IPS-18a (cell line): ENCODE results near the gene KRTAP5-7.

Source experiments
- H3K27ac ChIP-seq: one replicate; pipeline ENCODE4 v1.5.1; 2013; ENCODE audit warnings: low read length
- H3K27me3 ChIP-seq: one replicate; pipeline ENCODE4 v1.6.1; 2013; ENCODE audit warnings: mild to moderate bottlenecking, low read length; ENCODE audit not compliant: control insufficient read depth, insufficient read depth
- H3K36me3 ChIP-seq: one replicate; pipeline ENCODE4 v1.6.1; 2013; ENCODE audit warnings: low read depth, low read length; ENCODE audit not compliant: control insufficient read depth
- H3K4me1 ChIP-seq: one replicate; pipeline ENCODE4 v1.6.1; 2013; ENCODE audit warnings: low read depth, low read length; ENCODE audit not compliant: control insufficient read depth
- H3K4me3 ChIP-seq: one replicate; pipeline ENCODE4 v1.5.1; 2013; ENCODE audit warnings: low read length
- H3K9ac ChIP-seq: one replicate; pipeline ENCODE4 v1.6.1; 2013; ENCODE audit warnings: mild to moderate bottlenecking, low read length, moderate library complexity
- H3K9me3 ChIP-seq: one replicate; pipeline ENCODE4 v1.6.1; 2013; ENCODE audit warnings: low read depth, low read length; ENCODE audit not compliant: control insufficient read depth

KRTAP5-7 gene

DNA sequence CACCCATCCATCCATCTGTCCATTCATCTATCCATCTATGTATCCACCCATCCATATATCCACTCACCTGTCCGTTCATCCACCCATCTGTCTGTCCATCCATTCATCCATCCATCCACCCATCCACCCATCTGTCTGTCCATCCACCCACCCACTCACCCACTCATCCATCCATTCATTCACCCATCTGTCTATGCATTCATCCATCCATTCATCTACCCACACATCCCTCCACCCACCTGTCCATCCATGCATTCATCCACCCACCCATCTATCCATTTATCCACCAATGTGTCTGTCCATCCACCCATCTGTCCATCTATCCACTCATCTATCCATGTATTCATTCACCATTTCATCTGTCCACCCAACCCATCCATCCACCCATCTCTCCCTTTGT, 40.7 kb upstream of the KRTAP5-7 start:
- Histone ChIP-seq H3K9ac (no peak overlapping the region), H3K27ac (no peak overlapping the region), H3K27me3 (no peaks in the 10 kb centered on the region), H3K4me3 (no peak overlapping the region), H3K4me1 (no peaks in the 10 kb centered on the region), H3K36me3 (peaks cover 16% of the 10 kb centered on the region), H3K9me3 (no peaks in the 10 kb centered on the region)

DNA sequence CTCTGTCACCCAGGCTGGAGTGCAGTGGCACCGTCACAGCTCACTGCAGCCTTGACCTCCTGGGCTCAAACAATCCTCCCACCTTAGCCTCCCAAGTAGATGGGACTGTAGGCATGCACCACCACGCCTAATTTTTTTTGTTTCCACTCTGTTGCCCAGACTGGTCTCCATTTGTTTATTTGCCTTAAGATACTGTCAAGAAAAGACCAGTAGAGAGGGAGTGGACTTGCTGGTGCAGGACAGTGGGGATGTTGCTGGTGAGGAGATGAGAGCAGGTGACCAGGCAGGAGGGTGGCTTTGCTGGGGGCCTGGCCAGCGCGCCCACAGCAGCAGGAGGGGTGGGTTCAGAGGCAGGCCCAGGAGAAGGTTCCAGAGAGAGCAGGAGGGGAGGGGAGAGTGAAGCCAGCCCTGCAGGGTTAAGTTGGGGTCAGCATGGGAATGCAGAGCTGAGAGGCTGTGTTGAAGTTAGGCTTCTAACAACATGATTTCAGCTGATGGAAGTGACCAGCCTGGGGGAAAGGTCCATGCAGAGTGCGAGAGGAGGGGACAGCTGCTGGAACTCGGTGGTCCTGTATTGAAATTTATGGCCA, 38.3 kb upstream of the KRTAP5-7 start:
- Histone ChIP-seq H3K4me3 (no peak overlapping the region), H3K9ac (no peak overlapping the region), H3K36me3 (peaks cover 7% of the 10 kb centered on the region), H3K27me3 (no peaks in the 10 kb centered on the region), H3K9me3 (no peaks in the 10 kb centered on the region), H3K27ac (no peak overlapping the region), H3K4me1 (no peaks in the 10 kb centered on the region)

DNA sequence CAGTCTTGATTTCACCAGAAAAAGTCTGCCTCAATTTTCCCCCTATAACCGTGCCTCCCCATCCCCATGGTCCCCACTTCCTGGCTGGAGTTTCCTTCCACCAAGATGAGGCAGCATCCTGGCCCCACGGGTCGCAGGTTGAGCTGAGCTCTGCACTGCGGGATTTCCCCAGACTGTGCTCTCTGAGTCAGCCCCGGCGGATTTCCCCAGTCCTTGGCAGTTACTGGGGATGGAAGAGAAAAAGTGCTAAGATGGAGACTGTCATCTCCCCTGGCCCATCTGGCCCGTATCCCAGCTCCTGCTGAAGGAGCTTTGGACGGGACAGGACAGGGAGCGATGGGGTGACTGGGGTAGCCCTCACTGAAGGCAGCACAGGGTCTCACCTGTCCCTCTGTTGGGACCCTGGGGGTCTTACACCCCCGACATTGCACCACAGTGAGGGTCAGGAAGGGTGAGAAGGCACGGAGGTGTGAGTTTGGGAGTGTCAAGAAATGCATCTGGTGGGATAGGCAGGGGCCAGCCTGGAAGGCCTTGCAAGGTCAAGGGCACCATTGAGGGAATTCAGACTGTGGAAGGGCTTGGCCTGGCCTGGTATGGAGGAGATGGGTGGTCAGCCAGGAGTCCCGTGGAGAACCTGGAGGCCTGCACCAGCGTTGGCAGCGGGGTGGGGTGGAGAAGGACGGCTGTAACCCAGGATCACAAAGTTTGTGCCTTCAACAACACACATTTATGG, 37.6 kb upstream of the KRTAP5-7 start:
- Histone ChIP-seq H3K9ac (no peak overlapping the region), H3K27ac (no peak overlapping the region), H3K36me3 (peaks cover 3% of the 10 kb centered on the region)

GRCh38 chr11:71490044-71490730, 36.9 kb upstream of the KRTAP5-7 start:
- no peaks in the 10 kb centered on the region for H3K27me3 ChIP-seq
- no peaks in the 10 kb centered on the region for H3K4me1 ChIP-seq
- H3K9me3 ChIP-seq, result no peaks in the 10 kb centered on the region
- H3K9ac ChIP-seq, result no peak overlapping the region
- H3K36me3 ChIP-seq, result no peaks in the 10 kb centered on the region
- H3K27ac ChIP-seq, result no peak overlapping the region
- H3K4me3 ChIP-seq, result no peak overlapping the region

More for the DNA sequence above, 37.6 kb upstream of the KRTAP5-7 start:
- H3K9me3 ChIP-seq, result no peaks in the 10 kb centered on the region
- H3K4me3 ChIP-seq, result no peak overlapping the region
- no peaks in the 10 kb centered on the region for H3K4me1 ChIP-seq
- no peaks in the 10 kb centered on the region for H3K27me3 ChIP-seq

- Histone ChIP-seq H3K36me3 (no peaks in the 10 kb centered on the region), H3K9me3 (no peaks in the 10 kb centered on the region), H3K4me3 (no peak overlapping the region), H3K27ac (no peak overlapping the region), H3K9ac (no peak overlapping the region), H3K4me1 (no peaks in the 10 kb centered on the region), H3K27me3 (no peaks in the 10 kb centered on the region)
Measured at GRCh38 chr11:71490731-71491390, 36.2 kb upstream of the KRTAP5-7 start.

DNA sequence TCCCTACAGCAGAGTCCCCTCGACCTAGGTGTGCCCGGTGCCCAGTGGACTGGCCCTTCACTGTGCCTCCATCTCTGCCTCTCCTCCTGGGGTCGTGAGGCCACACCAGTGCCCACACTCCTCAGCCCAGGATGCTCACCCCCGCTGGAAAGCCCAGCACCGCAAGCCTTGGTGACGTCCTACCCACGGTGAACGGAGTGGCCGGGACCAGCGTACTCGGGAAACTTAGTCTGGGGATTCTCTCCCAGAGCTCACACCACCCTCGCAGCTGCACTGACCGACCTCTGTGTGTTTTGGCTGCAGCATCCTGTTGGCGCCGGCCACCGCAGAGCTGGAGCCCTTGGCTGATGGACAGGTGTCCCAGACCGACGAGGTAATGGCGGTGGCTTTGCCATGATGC, 35.5 kb upstream of the KRTAP5-7 start:
- H3K4me1 ChIP-seq, result no peaks in the 10 kb centered on the region
- H3K27me3 ChIP-seq, result no peaks in the 10 kb centered on the region
- no peak overlapping the region for H3K4me3 ChIP-seq
- no peaks in the 10 kb centered on the region for H3K36me3 ChIP-seq
- no peaks in the 10 kb centered on the region for H3K9me3 ChIP-seq
- no peak overlapping the region for H3K9ac ChIP-seq
- no peak overlapping the region for H3K27ac ChIP-seq

DNA sequence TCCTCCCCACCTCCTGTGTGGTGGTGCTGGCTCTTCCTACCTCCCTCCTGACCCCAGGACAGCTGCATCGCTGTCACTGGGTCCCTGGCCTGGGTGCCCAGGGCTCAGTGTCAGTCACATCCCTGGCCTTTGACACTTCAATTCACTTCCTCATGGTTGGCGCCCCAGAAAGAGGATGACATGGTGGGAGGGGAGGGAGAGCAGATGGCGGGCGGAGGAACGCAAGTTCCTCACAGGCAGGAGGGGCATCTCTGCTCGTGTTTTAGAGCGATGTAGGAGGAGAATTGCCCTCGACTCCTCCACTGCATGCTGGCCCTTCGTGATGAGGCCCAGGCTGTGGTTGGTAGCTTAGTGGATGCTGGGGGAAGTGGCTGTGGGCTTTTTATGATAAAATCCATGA, 35.1 kb upstream of the KRTAP5-7 start:
- H3K4me3 ChIP-seq, result no peak overlapping the region
- no peaks in the 10 kb centered on the region for H3K9me3 ChIP-seq
- no peaks in the 10 kb centered on the region for H3K36me3 ChIP-seq
- no peaks in the 10 kb centered on the region for H3K4me1 ChIP-seq
- no peak overlapping the region for H3K27ac ChIP-seq
- H3K27me3 ChIP-seq, result no peaks in the 10 kb centered on the region
- no peak overlapping the region for H3K9ac ChIP-seq

DNA sequence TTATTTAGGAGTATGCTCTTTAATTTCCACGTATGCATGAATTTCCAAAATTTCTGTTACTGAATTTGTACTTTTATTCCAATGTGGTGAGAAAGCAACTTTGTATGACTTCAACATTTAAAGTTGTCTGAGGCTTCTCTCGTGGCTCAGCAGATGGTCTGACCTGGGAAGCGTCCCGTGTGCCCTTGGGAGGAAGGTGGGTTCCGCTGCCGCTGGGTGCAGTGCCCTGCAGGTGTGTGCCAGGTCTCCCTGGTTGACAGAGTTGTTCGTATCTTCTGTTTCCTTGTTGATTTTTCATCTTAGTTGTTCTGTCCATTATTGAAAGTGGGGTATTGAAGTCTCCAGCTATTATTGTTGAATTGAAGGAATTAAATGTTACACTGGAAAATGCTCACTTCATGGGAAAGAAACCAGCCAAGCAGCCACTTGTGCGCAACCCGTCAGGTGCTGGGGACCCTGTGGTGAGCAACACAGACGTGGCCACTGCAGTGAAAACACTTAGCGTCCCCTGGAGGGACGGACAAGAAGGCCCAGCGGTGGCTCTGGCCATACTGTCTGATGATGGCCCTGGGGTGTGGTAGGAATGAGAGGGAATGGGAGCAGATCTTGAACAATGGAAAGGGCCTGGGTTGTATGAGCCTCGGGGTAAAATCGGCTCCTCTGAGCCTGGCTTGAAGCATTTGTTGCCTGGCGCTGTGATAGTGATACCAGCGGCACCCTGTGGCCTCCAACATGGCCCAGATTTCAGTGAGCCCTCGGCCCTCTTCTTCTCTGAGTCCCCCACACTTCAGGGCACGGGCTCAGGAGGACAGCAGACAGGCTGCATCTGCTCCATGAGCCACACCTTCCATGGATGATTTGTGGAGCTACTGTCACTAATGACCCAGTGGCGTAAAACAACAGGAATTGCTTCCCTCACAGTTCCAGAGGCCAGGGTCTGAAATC, 31.5 kb upstream of the KRTAP5-7 start:
- Histone ChIP-seq H3K4me1 (no peaks in the 10 kb centered on the region), H3K4me3 (no peak overlapping the region), H3K9me3 (no peaks in the 10 kb centered on the region), H3K27ac (no peak overlapping the region), H3K27me3 (no peaks in the 10 kb centered on the region), H3K36me3 (peaks cover 10% of the 10 kb centered on the region), H3K9ac (no peak overlapping the region)

- no peak overlapping the region for H3K4me3 ChIP-seq
- no peaks in the 10 kb centered on the region for H3K9me3 ChIP-seq
- H3K36me3 ChIP-seq, result peaks cover 10% of the 10 kb centered on the region
- H3K4me1 ChIP-seq, result no peaks in the 10 kb centered on the region
- H3K27ac ChIP-seq, result no peak overlapping the region
- no peaks in the 10 kb centered on the region for H3K27me3 ChIP-seq
- no peak overlapping the region for H3K9ac ChIP-seq
Measured at GRCh38 chr11:71496421-71496820, 30.6 kb upstream of the KRTAP5-7 start.

DNA sequence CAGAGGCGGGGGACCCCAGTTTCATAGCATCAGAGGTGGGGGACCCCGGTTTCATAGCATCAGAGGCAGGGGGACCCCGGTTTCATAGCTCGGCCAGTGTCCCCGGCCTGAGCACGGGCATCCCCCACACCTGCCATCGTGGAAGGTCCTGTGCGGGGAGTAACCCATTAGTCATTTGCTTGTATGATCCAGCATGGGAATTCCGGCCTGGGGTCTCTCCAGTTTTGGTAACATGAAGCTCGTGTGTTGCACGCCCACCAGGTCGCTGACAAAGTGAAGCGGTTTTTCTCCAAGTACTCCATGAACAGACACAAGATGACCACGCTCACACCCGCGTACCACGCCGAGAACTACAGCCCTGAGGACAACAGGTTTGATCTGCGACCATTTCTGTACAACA, 29.0 kb upstream of the KRTAP5-7 start:
- peaks cover 10% of the 10 kb centered on the region for H3K36me3 ChIP-seq
- no peaks in the 10 kb centered on the region for H3K9me3 ChIP-seq
- no peak overlapping the region for H3K4me3 ChIP-seq
- no peaks in the 10 kb centered on the region for H3K27me3 ChIP-seq
- no peak overlapping the region for H3K9ac ChIP-seq
- H3K27ac ChIP-seq, result no peak overlapping the region
- H3K4me1 ChIP-seq, result no peaks in the 10 kb centered on the region

DNA sequence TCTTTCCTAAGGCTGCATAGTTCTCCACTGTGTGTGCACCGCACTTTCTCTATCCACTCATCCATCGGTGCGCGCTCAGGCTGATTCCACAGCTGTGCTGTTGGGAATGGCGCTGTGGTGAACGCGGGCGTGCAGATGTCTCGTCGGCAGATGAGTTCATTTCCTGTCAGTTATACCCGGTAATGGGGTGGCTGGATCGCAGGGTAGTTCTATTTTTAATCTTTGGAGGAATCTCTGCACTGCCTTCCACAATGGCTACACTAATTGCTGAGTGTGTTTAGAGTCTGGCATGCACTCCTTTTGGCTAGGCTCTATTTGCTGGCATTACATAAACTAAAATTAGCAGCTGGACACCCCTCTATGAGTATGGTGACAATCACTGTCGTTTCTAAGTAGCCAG, 27.9 kb upstream of the KRTAP5-7 start:
- H3K9ac ChIP-seq, result no peak overlapping the region
- no peaks in the 10 kb centered on the region for H3K27me3 ChIP-seq
- peaks cover 10% of the 10 kb centered on the region for H3K36me3 ChIP-seq
- H3K4me3 ChIP-seq, result no peak overlapping the region
- H3K4me1 ChIP-seq, result peaks cover 2% of the 10 kb centered on the region
- no peaks in the 10 kb centered on the region for H3K9me3 ChIP-seq
- no peak overlapping the region for H3K27ac ChIP-seq
